HEK293 (cell line): ENCODE results near the gene GLYATL1B.
A peak's percentile ranks its signal among the peaks of the same experiment; 100 is the strongest.

Experiments
- GFI1B ChIP-seq: fragments of 450-650 bp; formaldehyde crosslinking; IDR thresholded peaks from 2 replicates; pipeline ENCODE4 v1.5.1; 2016; ENCODE audit warnings: missing biosample characterization, missing genetic modification characterization
- HOXC10 ChIP-seq: sonication (generic); formaldehyde crosslinking; IDR thresholded peaks from 2 replicates; pipeline ENCODE4 v1.8.1; 2023; ENCODE audit warnings: mild to moderate bottlenecking, missing genetic modification reagents
- SCRT1 ChIP-seq: fragments of 450-650 bp; formaldehyde crosslinking; IDR thresholded peaks from 2 replicates; pipeline ENCODE4 v1.5.1; 2016; ENCODE audit warnings: missing biosample characterization, missing genetic modification characterization, borderline replicate concordance
- SP3 ChIP-seq: fragments of 450-650 bp; formaldehyde crosslinking; IDR thresholded peaks from 2 replicates; pipeline ENCODE4 v1.5.1; 2016; ENCODE audit warnings: missing biosample characterization, missing genetic modification characterization
- ZBTB1 ChIP-seq: fragments of 450-650 bp; formaldehyde crosslinking; IDR thresholded peaks from 2 replicates; pipeline ENCODE4 v1.5.1; 2016; ENCODE audit warnings: missing biosample characterization, missing genetic modification characterization
- ZBTB7A ChIP-seq: fragments of 450-650 bp; formaldehyde crosslinking; IDR thresholded peaks from 2 replicates; pipeline ENCODE4 v1.5.1; 2016; ENCODE audit warnings: low read depth, missing biosample characterization, missing genetic modification characterization
- ZNF112 ChIP-seq: fragments of 450-650 bp; formaldehyde crosslinking; IDR thresholded peaks from 2 replicates; pipeline ENCODE4 v1.5.0; 2017; ENCODE audit warnings: missing biosample characterization, missing genetic modification characterization
- ZNF121 ChIP-seq: fragments of 450-650 bp; formaldehyde crosslinking; IDR thresholded peaks from 2 replicates; pipeline ENCODE4 v1.5.1; 2016; ENCODE audit warnings: missing biosample characterization, missing genetic modification characterization
- ZNF138 ChIP-seq: fragments of 450-650 bp; formaldehyde crosslinking; IDR thresholded peaks from 2 replicates; pipeline ENCODE4 v1.5.1; 2016; ENCODE audit warnings: missing biosample characterization, missing genetic modification characterization, borderline replicate concordance
- ZNF155 ChIP-seq: fragments of 450-650 bp; formaldehyde crosslinking; IDR thresholded peaks from 2 replicates; pipeline ENCODE4 v1.5.1; 2016; ENCODE audit warnings: missing biosample characterization, missing genetic modification characterization
- ZNF211 ChIP-seq: fragments of 450-650 bp; formaldehyde crosslinking; IDR thresholded peaks from 2 replicates; pipeline ENCODE4 v1.5.1; 2016; ENCODE audit warnings: low read depth, missing biosample characterization, missing genetic modification characterization
- ZNF24 ChIP-seq: fragments of 450-650 bp; formaldehyde crosslinking; IDR thresholded peaks from 2 replicates; pipeline ENCODE4 v1.5.1; 2016; ENCODE audit warnings: missing biosample characterization, missing genetic modification characterization
- ZNF248 ChIP-seq: fragments of 450-650 bp; formaldehyde crosslinking; IDR thresholded peaks from 2 replicates; pipeline ENCODE4 v1.5.1; 2017; ENCODE audit warnings: missing biosample characterization, missing genetic modification characterization
- ZNF404 ChIP-seq: fragments of 450-650 bp; formaldehyde crosslinking; IDR thresholded peaks from 2 replicates; pipeline ENCODE4 v1.5.1; 2017; ENCODE audit warnings: missing biosample characterization, missing genetic modification characterization
- ZNF433 ChIP-seq: fragments of 450-650 bp; formaldehyde crosslinking; IDR thresholded peaks from 2 replicates; pipeline ENCODE4 v1.5.1; 2016; ENCODE audit warnings: missing biosample characterization, missing genetic modification characterization, low read depth
- ZNF548 ChIP-seq: fragments of 450-650 bp; formaldehyde crosslinking; IDR thresholded peaks from 2 replicates; pipeline ENCODE4 v1.5.1; 2016; ENCODE audit warnings: missing biosample characterization, missing genetic modification characterization
- ZNF701 ChIP-seq: fragments of 450-650 bp; formaldehyde crosslinking; IDR thresholded peaks from 2 replicates; pipeline ENCODE4 v1.5.1; 2016; ENCODE audit warnings: missing biosample characterization, missing genetic modification characterization
- TF ChIP-seq, protein P1 (sequence below): fragments of 450-650 bp; formaldehyde crosslinking; IDR thresholded peaks from 2 replicates; pipeline ENCODE4 v1.5.1; 2016; ENCODE audit warnings: missing biosample characterization, missing genetic modification characterization
- TF ChIP-seq, protein P2 (sequence below): fragments of 450-650 bp; formaldehyde crosslinking; IDR thresholded peaks from 2 replicates; pipeline ENCODE4 v1.5.1; 2016; ENCODE audit warnings: missing biosample characterization, missing genetic modification characterization
- TF ChIP-seq, protein P3 (sequence below): fragments of 450-650 bp; formaldehyde crosslinking; IDR thresholded peaks from 2 replicates; pipeline ENCODE4 v1.5.1; 2017; ENCODE audit warnings: missing biosample characterization, missing genetic modification characterization
- TF ChIP-seq, protein P4 (sequence below): fragments of 450-650 bp; formaldehyde crosslinking; IDR thresholded peaks from 2 replicates; pipeline ENCODE4 v1.5.0; 2017; ENCODE audit warnings: missing biosample characterization, missing genetic modification characterization, borderline replicate concordance
- TF ChIP-seq, protein P5 (sequence below): fragments of 450-650 bp; formaldehyde crosslinking; IDR thresholded peaks from 2 replicates; pipeline ENCODE4 v1.5.1; 2016; ENCODE audit warnings: missing biosample characterization, missing genetic modification characterization
- TF ChIP-seq, protein P6 (sequence below): fragments of 450-650 bp; formaldehyde crosslinking; IDR thresholded peaks from 2 replicates; pipeline ENCODE4 v1.5.1; 2016; ENCODE audit warnings: missing biosample characterization, missing genetic modification characterization, low read depth
- TF ChIP-seq, protein P7 (sequence below): fragments of 450-650 bp; formaldehyde crosslinking; IDR thresholded peaks from 2 replicates; pipeline ENCODE4 v1.5.1; 2016; ENCODE audit warnings: missing biosample characterization, missing genetic modification characterization

GLYATL1B gene

DNA sequence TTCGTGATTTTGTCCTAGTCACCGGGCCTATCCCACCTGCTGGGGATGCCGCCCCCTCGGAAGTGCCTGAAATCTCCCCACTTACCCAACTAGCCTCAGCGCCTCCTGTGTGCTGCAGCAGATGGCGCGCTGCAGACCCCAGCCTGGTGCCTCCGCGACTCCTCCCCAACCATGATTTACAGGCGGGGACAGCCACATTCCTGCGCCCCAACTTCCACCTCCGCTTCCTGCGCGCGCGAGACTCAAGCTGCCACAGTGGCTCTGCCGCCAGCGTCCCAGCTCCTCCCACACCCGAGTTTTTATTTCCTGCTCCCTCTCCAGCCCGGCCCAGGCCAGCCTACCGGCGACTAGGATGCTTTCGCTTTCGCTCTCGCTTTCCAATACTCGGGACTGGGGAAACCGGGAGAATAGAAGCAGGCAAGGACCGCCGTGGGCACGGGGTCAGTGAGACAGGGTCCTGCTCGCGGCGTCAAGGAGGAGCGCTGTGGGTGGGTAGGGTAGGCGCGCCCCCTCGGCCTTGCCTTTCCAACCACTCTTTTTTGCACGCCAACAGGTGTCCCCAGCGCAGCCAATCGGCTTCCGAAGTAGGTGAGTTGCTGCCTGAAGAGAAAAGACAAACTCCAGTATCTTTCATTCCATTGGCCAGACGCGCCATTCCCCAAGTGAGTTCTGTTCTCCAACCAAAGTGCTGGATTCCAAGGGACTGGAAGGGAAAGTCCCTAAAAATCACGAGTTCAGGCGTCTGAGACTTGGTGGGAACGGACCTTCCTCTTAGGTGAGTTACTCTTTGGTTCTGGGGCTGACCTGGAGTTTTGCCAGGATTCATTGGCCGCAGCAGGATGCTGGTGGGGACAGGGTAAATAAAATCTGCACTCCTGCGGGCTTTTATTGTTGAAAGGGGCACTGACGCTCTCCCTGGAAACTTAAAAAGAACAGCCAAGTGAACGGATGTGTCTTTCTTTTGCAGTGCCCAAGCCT is 56.7 kb downstream of the GLYATL1B start, which contains the start of gene FAM111A (continued):
- no peak for TF ChIP-seq ZNF701 (tag by site-specific recombination)
- TF ChIP-seq, protein P1, sequence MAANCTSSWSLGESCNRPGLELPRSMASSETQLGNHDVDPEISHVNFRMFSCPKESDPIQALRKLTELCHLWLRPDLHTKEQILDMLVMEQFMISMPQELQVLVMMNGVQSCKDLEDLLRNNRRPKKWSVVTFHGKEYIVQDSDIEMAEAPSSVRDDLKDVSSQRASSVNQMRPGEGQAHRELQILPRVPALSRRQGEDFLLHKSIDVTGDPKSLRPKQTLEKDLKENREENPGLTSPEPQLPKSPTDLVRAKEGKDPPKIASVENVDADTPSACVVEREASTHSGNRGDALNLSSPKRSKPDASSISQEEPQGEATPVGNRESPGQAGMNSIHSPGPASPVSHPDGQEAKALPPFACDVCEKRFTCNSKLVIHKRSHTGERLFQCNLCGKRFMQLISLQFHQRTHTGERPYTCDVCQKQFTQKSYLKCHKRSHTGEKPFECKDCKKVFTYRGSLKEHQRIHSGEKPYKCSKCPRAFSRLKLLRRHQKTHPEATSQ, result no peak
- no peak for TF ChIP-seq ZBTB1 (tag by site-specific recombination)
- TF ChIP-seq GFI1B, result no peak
- TF ChIP-seq ZNF433 (tag by site-specific recombination), result no peak
- TF ChIP-seq, protein P2, sequence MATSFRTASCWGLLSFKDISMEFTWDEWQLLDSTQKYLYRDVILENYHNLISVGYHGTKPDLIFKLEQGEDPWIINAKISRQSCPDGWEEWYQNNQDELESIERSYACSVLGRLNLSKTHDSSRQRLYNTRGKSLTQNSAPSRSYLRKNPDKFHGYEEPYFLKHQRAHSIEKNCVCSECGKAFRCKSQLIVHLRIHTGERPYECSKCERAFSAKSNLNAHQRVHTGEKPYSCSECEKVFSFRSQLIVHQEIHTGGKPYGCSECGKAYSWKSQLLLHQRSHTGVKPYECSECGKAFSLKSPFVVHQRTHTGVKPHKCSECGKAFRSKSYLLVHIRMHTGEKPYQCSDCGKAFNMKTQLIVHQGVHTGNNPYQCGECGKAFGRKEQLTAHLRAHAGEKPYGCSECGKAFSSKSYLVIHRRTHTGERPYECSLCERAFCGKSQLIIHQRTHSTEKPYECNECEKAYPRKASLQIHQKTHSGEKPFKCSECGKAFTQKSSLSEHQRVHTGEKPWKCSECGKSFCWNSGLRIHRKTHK (tag by site-specific recombination), result no peak
- TF ChIP-seq, protein P3, sequence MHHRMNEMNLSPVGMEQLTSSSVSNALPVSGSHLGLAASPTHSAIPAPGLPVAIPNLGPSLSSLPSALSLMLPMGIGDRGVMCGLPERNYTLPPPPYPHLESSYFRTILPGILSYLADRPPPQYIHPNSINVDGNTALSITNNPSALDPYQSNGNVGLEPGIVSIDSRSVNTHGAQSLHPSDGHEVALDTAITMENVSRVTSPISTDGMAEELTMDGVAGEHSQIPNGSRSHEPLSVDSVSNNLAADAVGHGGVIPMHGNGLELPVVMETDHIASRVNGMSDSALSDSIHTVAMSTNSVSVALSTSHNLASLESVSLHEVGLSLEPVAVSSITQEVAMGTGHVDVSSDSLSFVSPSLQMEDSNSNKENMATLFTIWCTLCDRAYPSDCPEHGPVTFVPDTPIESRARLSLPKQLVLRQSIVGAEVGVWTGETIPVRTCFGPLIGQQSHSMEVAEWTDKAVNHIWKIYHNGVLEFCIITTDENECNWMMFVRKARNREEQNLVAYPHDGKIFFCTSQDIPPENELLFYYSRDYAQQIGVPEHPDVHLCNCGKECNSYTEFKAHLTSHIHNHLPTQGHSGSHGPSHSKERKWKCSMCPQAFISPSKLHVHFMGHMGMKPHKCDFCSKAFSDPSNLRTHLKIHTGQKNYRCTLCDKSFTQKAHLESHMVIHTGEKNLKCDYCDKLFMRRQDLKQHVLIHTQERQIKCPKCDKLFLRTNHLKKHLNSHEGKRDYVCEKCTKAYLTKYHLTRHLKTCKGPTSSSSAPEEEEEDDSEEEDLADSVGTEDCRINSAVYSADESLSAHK, result no peak
- TF ChIP-seq ZNF155, result no peak
- TF ChIP-seq, protein P4, sequence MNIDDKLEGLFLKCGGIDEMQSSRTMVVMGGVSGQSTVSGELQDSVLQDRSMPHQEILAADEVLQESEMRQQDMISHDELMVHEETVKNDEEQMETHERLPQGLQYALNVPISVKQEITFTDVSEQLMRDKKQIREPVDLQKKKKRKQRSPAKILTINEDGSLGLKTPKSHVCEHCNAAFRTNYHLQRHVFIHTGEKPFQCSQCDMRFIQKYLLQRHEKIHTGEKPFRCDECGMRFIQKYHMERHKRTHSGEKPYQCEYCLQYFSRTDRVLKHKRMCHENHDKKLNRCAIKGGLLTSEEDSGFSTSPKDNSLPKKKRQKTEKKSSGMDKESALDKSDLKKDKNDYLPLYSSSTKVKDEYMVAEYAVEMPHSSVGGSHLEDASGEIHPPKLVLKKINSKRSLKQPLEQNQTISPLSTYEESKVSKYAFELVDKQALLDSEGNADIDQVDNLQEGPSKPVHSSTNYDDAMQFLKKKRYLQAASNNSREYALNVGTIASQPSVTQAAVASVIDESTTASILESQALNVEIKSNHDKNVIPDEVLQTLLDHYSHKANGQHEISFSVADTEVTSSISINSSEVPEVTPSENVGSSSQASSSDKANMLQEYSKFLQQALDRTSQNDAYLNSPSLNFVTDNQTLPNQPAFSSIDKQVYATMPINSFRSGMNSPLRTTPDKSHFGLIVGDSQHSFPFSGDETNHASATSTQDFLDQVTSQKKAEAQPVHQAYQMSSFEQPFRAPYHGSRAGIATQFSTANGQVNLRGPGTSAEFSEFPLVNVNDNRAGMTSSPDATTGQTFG (tag by site-specific recombination), result no peak
- TF ChIP-seq ZNF112 (tag by site-specific recombination), result no peak
- no peak for TF ChIP-seq ZNF138 (tag by site-specific recombination)
- TF ChIP-seq, protein P5, sequence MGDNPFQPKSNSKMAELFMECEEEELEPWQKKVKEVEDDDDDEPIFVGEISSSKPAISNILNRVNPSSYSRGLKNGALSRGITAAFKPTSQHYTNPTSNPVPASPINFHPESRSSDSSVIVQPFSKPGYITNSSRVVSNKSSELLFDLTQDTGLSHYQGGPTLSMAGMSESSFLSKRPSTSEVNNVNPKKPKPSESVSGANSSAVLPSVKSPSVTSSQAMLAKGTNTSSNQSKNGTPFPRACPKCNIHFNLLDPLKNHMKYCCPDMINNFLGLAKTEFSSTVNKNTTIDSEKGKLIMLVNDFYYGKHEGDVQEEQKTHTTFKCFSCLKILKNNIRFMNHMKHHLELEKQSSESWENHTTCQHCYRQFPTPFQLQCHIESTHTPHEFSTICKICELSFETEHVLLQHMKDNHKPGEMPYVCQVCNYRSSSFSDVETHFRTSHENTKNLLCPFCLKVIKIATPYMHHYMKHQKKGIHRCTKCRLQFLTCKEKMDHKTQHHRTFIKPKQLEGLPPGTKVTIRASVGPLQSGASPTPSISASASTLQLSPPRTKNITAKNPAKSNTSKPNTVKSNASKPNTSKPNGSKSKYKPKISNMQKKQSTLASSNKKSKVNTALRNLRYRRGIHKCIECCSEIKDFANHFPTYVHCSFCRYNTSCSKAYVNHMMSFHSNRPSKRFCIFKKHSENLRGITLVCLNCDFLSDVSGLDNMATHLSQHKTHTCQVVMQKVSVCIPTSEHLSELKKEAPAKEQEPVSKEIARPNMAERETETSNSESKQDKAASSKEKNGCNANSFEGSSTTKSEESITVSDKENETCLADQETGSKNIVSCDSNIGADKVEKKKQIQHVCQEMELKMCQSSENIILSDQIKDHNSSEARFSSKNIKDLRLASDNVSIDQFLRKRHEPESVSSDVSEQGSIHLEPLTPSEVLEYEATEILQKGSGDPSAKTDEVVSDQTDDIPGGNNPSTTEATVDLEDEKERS (tag by site-specific recombination), result no peak
- TF ChIP-seq, protein P6, sequence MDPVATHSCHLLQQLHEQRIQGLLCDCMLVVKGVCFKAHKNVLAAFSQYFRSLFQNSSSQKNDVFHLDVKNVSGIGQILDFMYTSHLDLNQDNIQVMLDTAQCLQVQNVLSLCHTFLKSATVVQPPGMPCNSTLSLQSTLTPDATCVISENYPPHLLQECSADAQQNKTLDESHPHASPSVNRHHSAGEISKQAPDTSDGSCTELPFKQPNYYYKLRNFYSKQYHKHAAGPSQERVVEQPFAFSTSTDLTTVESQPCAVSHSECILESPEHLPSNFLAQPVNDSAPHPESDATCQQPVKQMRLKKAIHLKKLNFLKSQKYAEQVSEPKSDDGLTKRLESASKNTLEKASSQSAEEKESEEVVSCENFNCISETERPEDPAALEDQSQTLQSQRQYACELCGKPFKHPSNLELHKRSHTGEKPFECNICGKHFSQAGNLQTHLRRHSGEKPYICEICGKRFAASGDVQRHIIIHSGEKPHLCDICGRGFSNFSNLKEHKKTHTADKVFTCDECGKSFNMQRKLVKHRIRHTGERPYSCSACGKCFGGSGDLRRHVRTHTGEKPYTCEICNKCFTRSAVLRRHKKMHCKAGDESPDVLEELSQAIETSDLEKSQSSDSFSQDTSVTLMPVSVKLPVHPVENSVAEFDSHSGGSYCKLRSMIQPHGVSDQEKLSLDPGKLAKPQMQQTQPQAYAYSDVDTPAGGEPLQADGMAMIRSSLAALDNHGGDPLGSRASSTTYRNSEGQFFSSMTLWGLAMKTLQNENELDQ (tag by site-specific recombination), result no peak
- TF ChIP-seq ZNF548, result no peak
- no peak for TF ChIP-seq HOXC10 (CRISPR knock-in tag)
- no peak for TF ChIP-seq ZNF248 (tag by site-specific recombination)
- TF ChIP-seq ZNF121 (tag by site-specific recombination), result no peak
- TF ChIP-seq, protein P7, sequence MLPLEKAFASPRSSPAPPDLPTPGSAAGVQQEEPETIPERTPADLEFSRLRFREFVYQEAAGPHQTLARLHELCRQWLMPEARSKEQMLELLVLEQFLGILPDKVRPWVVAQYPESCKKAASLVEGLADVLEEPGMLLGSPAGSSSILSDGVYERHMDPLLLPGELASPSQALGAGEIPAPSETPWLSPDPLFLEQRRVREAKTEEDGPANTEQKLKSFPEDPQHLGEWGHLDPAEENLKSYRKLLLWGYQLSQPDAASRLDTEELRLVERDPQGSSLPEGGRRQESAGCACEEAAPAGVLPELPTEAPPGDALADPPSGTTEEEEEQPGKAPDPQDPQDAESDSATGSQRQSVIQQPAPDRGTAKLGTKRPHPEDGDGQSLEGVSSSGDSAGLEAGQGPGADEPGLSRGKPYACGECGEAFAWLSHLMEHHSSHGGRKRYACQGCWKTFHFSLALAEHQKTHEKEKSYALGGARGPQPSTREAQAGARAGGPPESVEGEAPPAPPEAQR (tag by site-specific recombination), result no peak
- no peak for TF ChIP-seq ZNF211 (tag by site-specific recombination)
- peak; percentile 64 for TF ChIP-seq SP3 (tag by site-specific recombination)
- no peak for TF ChIP-seq ZNF24 (tag by site-specific recombination)
- no peak for TF ChIP-seq ZNF404 (tag by site-specific recombination)
- no peak for TF ChIP-seq ZBTB7A (tag by site-specific recombination)
- TF ChIP-seq SCRT1 (tag by site-specific recombination), result peak; percentile 93
